HG03439 (cell line): ENCODE data around the gene CHD3.

Experiments
- ATAC-seq: cut with Tn5 transposase; IDR thresholded peaks from one replicate; pipeline ENCODE4 v1.9.1; 2021; ENCODE audit warnings: mild to moderate bottlenecking, moderate library complexity; ENCODE audit not compliant: unreplicated experiment

Gene CHD3

GRCh38 chr17:7864995-7865650 lies 23.5 kb upstream of the CHD3 start:
- ATAC-seq = no peak

DNA sequence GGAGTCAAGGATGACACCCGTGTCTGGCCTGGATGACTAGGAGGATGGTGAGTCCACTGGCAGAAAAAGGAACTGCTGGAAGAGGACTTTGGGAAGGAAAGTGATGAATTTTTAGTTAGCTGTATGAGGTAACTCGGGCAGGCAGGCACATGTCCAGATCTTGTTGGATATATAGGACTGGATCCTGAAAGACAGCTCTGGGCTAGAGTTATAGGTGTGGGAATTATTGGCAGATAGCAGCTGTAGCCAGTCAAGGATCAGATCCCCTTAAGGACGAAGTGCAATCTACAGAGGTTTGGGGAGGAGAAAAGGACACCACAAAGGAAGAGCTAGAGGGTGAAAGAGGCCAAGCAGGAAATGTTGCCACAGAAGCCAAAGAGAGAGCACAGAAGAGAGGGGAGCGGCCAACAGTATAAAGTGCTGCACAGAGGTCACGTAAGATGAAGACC lies 20.7 kb upstream of the CHD3 start:
- no peak for ATAC-seq

GRCh38 chr17:7873051-7873450 lies 15.5 kb upstream of the CHD3 start:
- no peak for ATAC-seq

DNA sequence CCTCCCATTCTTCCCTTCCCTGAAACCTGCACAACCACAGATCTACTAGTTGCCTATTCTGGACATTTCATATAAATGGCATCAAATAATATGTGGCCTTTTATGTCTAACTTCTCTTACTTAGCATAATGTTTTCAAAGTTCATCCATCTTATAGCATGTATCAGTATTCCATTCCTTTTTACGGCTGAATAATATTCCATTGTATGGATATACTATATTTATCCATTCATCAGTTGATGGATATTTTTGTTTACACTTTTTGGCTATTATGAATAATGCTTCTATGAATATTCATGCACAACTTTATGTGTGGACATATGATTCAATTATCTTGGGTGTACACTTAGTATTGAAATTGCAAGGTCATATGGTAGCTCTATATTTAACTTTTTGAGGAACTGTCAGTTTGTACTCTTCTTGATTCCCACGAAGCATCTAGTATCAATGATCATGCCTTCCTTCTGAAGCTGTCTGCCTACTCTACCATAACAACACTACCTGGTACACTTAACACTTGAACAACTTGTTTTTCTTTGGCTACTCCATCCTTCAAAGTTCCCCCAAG lies 12.7 kb upstream of the CHD3 start:
- ATAC-seq = no peak

DNA sequence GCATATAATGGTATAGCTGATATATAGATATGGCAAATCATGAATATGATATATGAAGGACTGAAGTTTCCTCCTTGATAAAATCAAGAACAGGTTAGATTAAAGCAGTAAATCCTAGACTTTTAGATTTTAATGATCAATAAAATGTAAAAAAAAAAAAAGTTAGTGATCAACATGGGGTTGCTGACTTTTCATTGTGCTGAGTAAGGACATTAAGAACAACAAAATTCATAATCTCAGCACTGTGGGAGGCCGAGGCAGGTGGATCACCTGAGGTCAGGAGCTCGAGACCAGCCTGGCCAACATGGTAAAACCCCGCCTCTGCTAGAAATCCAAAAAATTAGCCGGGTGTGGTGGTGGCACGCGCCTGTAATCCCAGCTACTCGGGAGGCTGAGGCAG lies 10.4 kb upstream of the CHD3 start:
- ATAC-seq = no peak

- no peak for ATAC-seq
These were observed 8.3 kb upstream of the CHD3 start for GRCh38 chr17:7880076-7880868.

GRCh38 chr17:7881276-7882054 lies 7.1 kb upstream of the CHD3 start:
- no peak for ATAC-seq

- ATAC-seq = no peak
These were observed 6.5 kb upstream of the CHD3 start for GRCh38 chr17:7882068-7882467.

GRCh38 chr17:7882629-7883028 lies 6.0 kb upstream of the CHD3 start:
- no peak for ATAC-seq

GRCh38 chr17:7883781-7884386 lies 4.7 kb upstream of the CHD3 start:
- ATAC-seq = no peak

DNA sequence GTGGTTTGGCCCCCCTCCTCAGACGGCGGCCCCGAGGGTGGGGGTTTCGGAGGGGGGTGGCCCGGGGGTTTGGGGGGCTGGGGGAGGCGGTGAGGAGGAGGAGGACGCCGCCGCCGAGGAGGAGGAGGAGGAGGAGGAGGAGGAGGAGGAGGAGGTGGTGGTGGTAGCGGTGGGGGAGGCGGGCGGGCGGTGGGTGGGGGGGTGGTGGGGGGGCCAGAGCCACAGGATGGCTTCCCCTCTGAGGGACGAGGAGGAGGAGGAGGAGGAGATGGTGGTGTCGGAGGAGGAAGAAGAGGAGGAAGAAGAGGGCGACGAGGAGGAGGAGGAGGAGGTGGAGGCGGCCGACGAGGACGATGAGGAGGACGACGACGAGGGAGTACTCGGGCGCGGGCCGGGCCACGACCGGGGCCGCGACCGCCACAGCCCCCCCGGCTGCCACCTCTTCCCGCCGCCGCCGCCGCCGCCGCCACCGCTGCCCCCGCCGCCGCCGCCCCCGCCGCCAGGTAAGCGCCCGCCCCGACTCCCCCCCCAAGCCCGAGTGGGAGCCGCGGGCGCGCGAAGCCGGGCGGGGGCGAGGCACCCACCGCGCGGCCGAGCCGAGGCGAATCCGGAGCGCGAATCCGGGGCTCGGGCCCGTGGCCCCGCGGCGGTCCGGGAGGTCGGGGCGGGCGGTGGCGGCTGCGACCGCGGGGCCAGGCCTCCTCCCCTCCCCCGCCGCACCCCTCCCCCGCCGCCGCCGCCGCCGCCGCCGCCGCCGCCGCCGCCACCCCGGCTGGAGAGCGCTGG lies 3.8 kb upstream of the CHD3 start:
- peak; percentile 10 for ATAC-seq

DNA sequence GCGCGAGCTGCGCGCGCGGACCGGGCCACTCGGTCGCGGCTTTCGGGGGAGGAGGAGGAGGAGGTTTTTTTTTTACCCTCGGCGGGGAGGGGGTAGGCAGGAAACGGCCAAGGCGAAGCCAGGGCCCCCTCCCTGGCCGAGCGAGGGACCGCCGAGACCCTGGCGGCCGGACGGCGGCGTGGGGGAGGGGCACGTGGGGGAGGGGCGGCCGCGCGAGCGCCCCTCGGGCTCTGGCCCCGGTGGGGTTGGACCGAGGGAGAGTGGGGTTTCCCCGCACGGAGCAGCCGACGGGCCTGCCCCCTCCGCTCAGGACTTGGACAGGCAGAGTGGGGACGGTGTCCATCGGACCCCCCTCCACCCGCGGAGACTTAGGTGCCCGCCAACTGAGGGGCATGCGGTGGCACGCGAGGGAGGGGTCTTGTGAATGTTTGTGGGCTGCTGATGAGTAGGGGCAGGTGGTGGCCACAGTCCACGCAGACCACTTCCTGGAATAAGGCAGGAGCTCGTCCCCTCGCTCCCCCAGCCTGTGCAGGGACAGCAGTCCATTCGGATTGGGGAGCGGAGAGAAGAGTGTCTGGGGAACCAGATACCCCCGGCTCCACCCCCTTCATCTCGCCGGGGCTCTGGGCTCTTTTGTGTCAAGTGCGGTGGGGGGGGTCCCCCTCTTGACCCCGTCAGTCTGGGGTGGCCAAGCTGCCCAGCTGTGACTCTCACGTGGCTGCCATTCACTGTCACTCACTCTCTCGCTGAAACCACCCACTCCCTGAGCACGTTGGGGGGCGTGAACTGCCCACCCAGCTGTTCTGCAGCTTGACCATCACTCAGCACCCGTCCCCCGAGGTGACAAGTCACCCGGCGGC lies 3.0 kb upstream of the CHD3 start:
- peak; percentile 47 for ATAC-seq

DNA sequence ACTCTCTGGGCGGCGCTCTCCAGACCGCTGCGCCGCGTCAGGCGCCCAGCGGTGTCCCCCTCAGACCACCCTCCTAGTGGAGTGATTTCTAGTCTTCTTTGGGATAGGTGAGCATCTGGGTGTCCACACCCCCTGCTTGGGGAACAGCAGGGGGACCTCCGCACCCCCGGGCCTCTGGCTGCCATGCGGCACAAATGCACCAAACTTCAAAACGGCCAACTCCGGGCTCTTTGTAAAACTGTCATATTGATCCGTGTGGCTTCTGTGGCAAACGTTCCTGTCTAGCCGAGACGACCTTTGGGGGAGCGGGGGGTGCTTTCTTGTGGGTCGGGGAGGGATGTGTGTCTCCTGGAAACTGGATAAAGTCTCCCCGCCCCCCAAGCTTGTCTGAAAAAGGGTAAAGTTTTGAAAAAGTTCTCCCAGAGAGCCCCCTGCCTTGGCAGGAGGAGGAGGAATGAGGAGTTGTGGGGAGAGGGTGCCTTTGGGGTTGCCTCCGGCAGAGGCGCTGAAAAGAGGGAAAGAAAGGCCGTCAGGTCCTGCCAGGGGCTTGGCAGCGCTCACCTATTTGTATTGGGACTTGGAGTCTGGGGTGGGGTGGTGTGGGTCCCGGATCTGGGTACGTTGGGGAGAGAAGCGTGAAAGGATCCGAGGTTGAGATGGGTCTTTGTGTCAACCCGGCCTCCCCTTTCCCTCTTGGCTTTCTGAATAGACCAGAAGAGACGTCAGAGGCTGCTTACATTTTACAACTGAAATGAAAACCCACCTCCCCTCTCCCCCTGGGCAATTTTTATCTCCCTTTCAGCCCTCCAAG lies 2.2 kb upstream of the CHD3 start:
- no peak for ATAC-seq

DNA sequence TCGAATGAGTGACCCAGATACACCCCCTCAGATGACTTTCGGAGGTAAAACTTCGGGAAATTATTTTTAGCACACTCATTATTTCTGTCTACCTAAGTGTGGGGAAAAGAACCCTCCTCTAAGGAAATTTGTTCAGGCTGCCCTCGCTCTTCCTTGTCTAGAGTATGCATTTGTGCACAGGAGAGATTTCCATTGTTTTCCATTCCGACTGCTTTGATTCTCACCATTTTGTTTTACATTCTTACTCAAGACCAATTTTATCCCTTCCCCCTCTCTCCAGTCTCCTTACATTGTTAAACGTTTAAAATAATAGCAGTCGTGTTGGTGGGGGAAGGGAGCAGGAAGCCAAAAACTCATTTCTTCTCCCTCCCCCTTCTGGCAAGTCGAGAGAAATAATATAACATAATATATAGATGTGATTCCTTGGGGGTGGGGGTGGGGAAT lies 1.5 kb upstream of the CHD3 start:
- no peak for ATAC-seq

- peak; percentile 41 for ATAC-seq
These were observed 956 bp upstream of the CHD3 start for GRCh38 chr17:7887482-7888183.

DNA sequence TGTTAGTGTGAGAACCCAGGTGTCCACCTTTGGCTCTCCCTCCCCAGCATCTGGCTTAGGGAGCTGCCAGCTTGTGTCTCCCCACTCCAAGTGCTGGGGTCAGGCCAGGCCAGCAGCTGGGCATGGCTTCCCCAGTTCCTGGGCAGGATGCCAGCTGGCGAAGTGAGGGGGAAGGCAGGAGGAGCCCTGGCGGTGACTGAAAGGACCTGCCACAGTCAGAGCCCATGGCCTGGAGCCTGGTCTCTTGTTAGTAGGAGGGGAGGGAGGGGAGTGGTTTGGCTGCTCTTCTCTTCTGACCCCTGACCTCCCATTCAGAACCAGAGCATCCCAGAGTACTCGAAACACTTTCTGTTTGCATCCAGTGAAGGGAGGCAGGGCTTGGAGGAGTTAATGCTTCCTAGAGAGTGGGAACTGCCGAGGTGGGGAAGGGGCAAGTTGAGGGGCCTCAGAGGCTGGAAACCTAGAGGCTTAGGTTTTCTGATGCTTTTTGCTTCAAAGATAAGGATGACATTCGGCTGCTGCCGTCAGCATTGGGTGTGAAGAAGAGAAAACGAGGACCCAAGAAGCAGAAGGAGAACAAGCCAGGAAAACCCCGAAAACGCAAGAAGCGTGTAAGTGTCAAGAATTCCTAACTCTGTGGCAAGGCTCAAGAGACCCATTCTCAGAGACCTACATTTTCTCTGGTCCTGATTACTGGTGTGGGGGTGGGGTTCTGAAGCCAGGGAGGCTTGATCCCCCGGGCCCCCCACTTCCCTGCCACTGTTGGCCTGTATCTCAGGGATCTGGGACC lies 772 bp downstream of the CHD3 start:
- no peak for ATAC-seq
